Measurements from ENCODE around the gene GSDMA. TPM values are rescaled to one million over a fixed set of nuclear protein-coding genes. Genes with fewer than 3 reads are reported as not detected.

Gene GSDMA
- total and polyA plus RNA-seq, 9 of the 15 experiments (the other 6 are each of a cell fraction or from before 2014, with no cell fraction given) = 0.04 to 0.13 (median 0.07) TPM; not detected in 2

- Histone ChIP-seq H3K9me3 (replicated peaks; ENCODE audit: control insufficient read depth, insufficient read depth, low read depth, low read length) (no peaks in the 10 kb centered on the region), H2AFZ (ENCODE audit: low read depth, low read length) (no peak overlapping the region), H3K9me1 (ENCODE audit: control insufficient read depth, insufficient read depth, low read length) (no peaks in the 10 kb centered on the region), H3K4me3 (no peak overlapping the region), H4K20me1 (replicated peaks; ENCODE audit: control insufficient read depth, insufficient read depth, low read length) (no peaks in the 10 kb centered on the region), H3K79me2 (ENCODE audit: control insufficient read depth, insufficient read depth, low read length) (no peaks in the 10 kb centered on the region), H3K27ac (ENCODE audit: extremely low read depth, low read depth, low read length) (no peak overlapping the region), H3K36me3 (ENCODE audit: control insufficient read depth, insufficient read depth, low read length) (peaks cover 39% of the 10 kb centered on the region; the same call in 2 of the 3 replicates), H3K4me1 (replicated peaks in 1 of 2; ENCODE audit: control insufficient read depth in 2 of 2, insufficient read depth in 2 of 2, low read length in 2 of 2) (peaks cover 5 to 65% of the 10 kb centered on the region in 2 experiments; a peak in 3 of 5 replicates), H3K27me3 (ENCODE audit: control insufficient read depth in 2 of 2, insufficient read depth in 2 of 2, low read length in 2 of 2) (no peaks in the 10 kb centered on the region), H3K9ac (ENCODE audit: insufficient read depth in 1 of 2, low read depth in 2 of 2, low read length in 2 of 2) (peak overlapping the region in 1 of 2 experiments; percentile 73; a peak in 1 of 4 replicates), H3K4me2 (ENCODE audit: insufficient read depth, low read length) (no peak overlapping the region)
- no peak for TF ChIP-seq HMGN3 (IDR thresholded peaks at IDR 0.05; ENCODE audit: borderline replicate concordance, extremely low read depth, insufficient read length, low read depth, low read length)
- TF ChIP-seq ZNF263 (CRISPR knock-in tag; IDR thresholded peaks at IDR 0.05; ENCODE audit: borderline replicate concordance) = peak; percentile 77
- no peak for TF ChIP-seq ZBTB1 (CRISPR knock-in tag; IDR thresholded peaks at IDR 0.05; ENCODE audit: borderline replicate concordance, low read depth)
- no peak for TF ChIP-seq ZNF398 (CRISPR knock-in tag; IDR thresholded peaks at IDR 0.05)
- TF ChIP-seq SAP30 (IDR thresholded peaks at IDR 0.05; ENCODE audit: borderline replicate concordance, insufficient read depth, low read depth, low read length, poor library complexity, severe bottlenecking) = no peak
- TF ChIP-seq POLR2G (IDR thresholded peaks at IDR 0.05; ENCODE audit: low read depth, low read length) = peak; percentile 43
- 0 out of 2 replicates have a peak, but pooled peaks have one; percentile 27 for TF ChIP-seq POLR2A (conservative IDR thresholded peaks at IDR 0.05)
- TF ChIP-seq RAD51 (IDR thresholded peaks at IDR 0.05; ENCODE audit: borderline replicate concordance, low read depth) = no peak
- WGBS (ENCODE audit: insufficient coverage, low coverage, missing lambda C conversion rate) = 44% methylated on average over 15 of the region's 15 CpGs
- ATAC-seq = no peak
- ChIA-PET POLR2A (interaction anchor here (0.7 to 1.3 kb wide), 2 partner anchors 15 to 233 kb away, joined by 3 read pairs; no protein-coding TSS in a partner anchor), CTCF (ENCODE audit: low intra/inter-chr PET ratio) (no interaction called here)
- DNase-seq (ENCODE audit: extremely low read depth in 1 of 4, low spot score in 3 of 4) = no peak
- no TSS peak for BruUV-seq (replicated peaks)
- no peak for FAIRE-seq
- in situ Hi-C loops (cut with MboI) (loop anchor here (10.0 to 25.0 kb wide), 2 partner anchors 270 to 337 kb away; partner anchors contain the start of gene CDC6), intact Hi-C loops (cut with micrococcal nuclease) (loop anchor here (10.0 kb wide), 2 partner anchors 147 to 337 kb away; no protein-coding TSS in a partner anchor)
Observed at GRCh38 chr17:40017422-40018080, 54.7 kb downstream of the GSDMA start.

Measured in K562 (cell line).